Activated CD8-positive, alpha-beta T cell treated with anti-CD3 and anti-CD28 coated beads for 36 hours (primary cell): ENCODE measurements around the gene UTP11. TPM values are rescaled to one million over a fixed set of nuclear protein-coding genes. Genes with fewer than 3 reads are reported as not detected.

Experiments used
- ATAC-seq: fragments of 200-7000 bp; cut with Tn5 transposase; one replicate; pipeline ENCODE4 v1.10.0; 2021; ENCODE audit warnings: mild to moderate bottlenecking, moderate library complexity
- CTCF ChIA-PET: fragments of 350-600 bp; sonication (Branson Sonifier 250); formaldehyde crosslinking; loops from one replicate; lab custom pipeline; 2021; ENCODE audit warnings: antibody characterized with exemption; lab: Charles Lee
- POLR2A ChIA-PET: fragments of 350-600 bp; sonication (Branson Sonifier 250); formaldehyde crosslinking; loops from one replicate; lab custom pipeline; 2021; ENCODE audit warnings: antibody characterized with exemption; lab: Charles Lee
- DNase-seq: peaks from one replicate; pipeline ENCODE4 v3.0.0-alpha.2; 2020
- H3K27ac Mint-ChIP-seq: one replicate; pipeline ENCODE4 v1.8.0; 2021; ENCODE audit warnings: mild to moderate bottlenecking, mixed read lengths
- H3K27me3 Mint-ChIP-seq: one replicate; pipeline ENCODE4 v1.8.0; 2021; ENCODE audit warnings: mixed read lengths
- H3K36me3 Mint-ChIP-seq: one replicate; pipeline ENCODE4 v1.8.0; 2021; ENCODE audit warnings: low read depth, mixed read lengths
- H3K4me1 Mint-ChIP-seq: one replicate; pipeline ENCODE4 v1.8.0; 2021; ENCODE audit warnings: low read depth, mixed read lengths
- H3K4me3 Mint-ChIP-seq: one replicate; pipeline ENCODE4 v1.8.0; 2021; ENCODE audit warnings: mild to moderate bottlenecking, moderate library complexity, mixed read lengths
- H3K9me3 Mint-ChIP-seq: one replicate; pipeline ENCODE4 v1.8.0; 2021; ENCODE audit warnings: mixed read lengths
- intact Hi-C: fragments of 100-400 bp; cut with micrococcal nuclease; formaldehyde crosslinking; loops from one replicate; pipeline ENCODE4 v1.10.0; 2022
- total RNA-seq, 2 experiments: library from RNA; stranded (reverse); gene quantifications; one replicate each; pipeline ENCODE4 v1.2.3, GENCODE V29; 2021
- TF ChIP-seq, protein P1 (sequence below): fragments of 200-600 bp; IDR thresholded peaks from one replicate; pipeline ENCODE4 v1.8.0; 2022; ENCODE audit warnings: antibody characterized with exemption, mild to moderate bottlenecking

UTP11 gene
- total RNA-seq, 2 experiments from 2014 or later: 58.1 to 60.6 TPM

DNA sequence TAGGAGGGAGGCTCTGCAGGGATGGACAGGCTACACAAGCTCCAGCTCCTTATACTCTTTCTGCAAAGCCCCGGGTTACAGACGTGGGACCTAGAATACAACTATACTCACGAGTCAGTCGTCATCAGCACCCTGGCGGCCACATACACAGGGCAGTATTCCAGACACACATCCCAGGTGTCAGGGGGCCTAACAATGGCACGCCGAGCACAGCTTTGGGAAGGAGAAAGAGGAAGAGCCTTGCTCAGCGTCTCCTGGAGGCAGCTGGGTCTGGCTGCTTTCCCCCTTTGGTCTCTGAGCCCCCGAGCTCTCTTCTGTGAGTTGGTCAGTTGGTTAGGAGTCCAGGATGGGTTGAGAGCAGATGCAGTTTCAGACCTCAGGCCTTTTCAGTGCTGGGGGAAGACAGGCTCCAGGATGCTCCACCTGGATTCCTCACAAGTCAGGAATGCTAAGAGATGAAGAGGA is 38.6 kb downstream of the UTP11 start:
- ATAC-seq (no peak), DNase-seq (no peak)
- ChIA-PET CTCF (no interaction called here), POLR2A (no interaction called here)
- Mint-ChIP-seq H3K9me3 (no peaks in the 10 kb centered on the region), H3K27me3 (peaks cover 27% of the 10 kb centered on the region), H3K4me1 (peaks cover 14% of the 10 kb centered on the region), H3K4me3 (no peak overlapping the region), H3K27ac (no peak overlapping the region), H3K36me3 (no peaks in the 10 kb centered on the region)
- TF ChIP-seq, protein P1, sequence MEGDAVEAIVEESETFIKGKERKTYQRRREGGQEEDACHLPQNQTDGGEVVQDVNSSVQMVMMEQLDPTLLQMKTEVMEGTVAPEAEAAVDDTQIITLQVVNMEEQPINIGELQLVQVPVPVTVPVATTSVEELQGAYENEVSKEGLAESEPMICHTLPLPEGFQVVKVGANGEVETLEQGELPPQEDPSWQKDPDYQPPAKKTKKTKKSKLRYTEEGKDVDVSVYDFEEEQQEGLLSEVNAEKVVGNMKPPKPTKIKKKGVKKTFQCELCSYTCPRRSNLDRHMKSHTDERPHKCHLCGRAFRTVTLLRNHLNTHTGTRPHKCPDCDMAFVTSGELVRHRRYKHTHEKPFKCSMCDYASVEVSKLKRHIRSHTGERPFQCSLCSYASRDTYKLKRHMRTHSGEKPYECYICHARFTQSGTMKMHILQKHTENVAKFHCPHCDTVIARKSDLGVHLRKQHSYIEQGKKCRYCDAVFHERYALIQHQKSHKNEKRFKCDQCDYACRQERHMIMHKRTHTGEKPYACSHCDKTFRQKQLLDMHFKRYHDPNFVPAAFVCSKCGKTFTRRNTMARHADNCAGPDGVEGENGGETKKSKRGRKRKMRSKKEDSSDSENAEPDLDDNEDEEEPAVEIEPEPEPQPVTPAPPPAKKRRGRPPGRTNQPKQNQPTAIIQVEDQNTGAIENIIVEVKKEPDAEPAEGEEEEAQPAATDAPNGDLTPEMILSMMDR: no peak
- intact Hi-C loops: no loop called here

DNA sequence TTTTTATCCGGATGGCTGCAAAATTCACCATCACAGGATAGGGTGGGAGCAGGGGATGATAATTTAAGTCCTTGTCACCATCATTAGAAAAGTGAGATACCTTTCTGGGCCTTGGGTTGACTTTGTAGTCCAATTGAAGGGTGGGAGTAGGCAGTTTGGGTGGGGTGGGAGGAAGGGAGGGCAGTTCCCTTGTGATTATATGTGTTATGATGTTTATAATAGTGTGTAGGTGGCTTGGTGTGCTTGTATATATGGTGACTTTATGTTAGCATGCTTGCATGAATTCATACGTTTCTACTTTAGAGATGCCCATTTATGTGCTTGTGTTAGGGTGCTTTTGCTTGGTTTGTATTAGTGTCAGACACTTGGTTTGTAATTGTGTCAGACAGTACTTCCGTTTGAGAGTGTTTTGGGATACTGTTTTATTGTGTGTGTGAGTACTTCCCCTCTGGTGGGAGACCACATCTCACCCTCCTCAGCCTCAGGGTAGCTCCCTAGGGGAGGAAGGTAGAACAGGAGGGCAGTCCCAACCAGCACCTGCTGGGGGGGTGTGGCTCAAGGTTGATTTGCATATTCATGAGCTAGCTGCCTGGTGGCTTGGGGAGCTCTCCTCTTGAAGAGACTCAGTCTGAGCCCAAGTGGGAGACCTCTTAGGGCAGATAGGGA is 40.3 kb downstream of the UTP11 start:
- Mint-ChIP-seq H3K36me3 (no peaks in the 10 kb centered on the region), H3K4me1 (peaks cover 14% of the 10 kb centered on the region), H3K27ac (no peak overlapping the region), H3K27me3 (peaks cover 21% of the 10 kb centered on the region), H3K9me3 (no peaks in the 10 kb centered on the region), H3K4me3 (no peak overlapping the region)
- ChIA-PET POLR2A (interaction anchor here (1.2 kb wide), 1 partner anchor 12 kb away, joined by 3 read pairs; no protein-coding TSS in a partner anchor), CTCF (interaction anchor here (0.7 to 1.7 kb wide), 2 partner anchors 19 to 99 kb away, joined by 3 to 6 read pairs; no protein-coding TSS in a partner anchor)
- peak; percentile 19 for DNase-seq
- ATAC-seq: peak; percentile 52
- TF ChIP-seq, protein P1: no peak
- intact Hi-C loops: no loop called here

DNA sequence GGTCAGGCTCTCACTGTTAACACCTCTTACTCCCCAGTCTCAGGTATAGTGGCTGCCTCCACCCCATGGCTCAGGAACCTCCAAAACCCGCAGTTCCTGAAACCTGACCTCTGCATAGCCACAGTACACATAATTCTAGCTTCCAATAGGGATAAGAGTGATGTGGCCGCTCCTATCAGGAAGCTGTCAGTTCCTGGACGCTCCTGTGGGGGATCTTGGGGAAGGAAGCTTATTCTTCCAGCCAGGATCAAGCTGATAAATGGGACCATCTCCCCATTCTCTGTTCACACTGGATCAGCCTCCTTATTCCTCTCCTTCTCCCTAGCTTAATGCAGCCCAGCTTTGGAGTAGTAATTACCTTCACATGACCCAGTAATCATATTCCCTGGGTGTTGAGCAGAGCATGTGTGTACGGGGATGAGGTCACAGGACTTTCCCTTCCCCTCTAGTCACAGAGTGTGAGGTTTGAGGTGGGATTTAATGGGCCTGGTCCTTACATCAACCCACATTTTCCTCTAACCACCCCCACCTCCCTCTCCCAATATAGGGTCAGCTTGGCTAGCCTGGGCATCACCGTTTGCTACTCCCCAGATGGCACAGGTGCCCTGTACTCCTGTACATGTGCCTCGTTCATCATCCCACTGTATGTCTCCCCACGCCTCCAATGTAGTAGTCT is 41.0 kb downstream of the UTP11 start:
- TF ChIP-seq, protein P1: no peak
- Mint-ChIP-seq H3K27me3 (peaks cover 15% of the 10 kb centered on the region), H3K9me3 (no peaks in the 10 kb centered on the region), H3K36me3 (no peaks in the 10 kb centered on the region), H3K27ac (no peak overlapping the region), H3K4me1 (peaks cover 14% of the 10 kb centered on the region), H3K4me3 (no peak overlapping the region)
- intact Hi-C loops: no loop called here
- no peak for DNase-seq
- ATAC-seq: peak; percentile 68
- POLR2A ChIA-PET: interaction anchor here (1.2 kb wide), 1 partner anchor 12 kb away, joined by 3 read pairs; no protein-coding TSS in a partner anchor
- CTCF ChIA-PET: interaction anchor here (0.6 to 1.7 kb wide), 3 partner anchors 18 to 98 kb away, joined by 3 to 6 read pairs (median 3); no protein-coding TSS in a partner anchor

DNA sequence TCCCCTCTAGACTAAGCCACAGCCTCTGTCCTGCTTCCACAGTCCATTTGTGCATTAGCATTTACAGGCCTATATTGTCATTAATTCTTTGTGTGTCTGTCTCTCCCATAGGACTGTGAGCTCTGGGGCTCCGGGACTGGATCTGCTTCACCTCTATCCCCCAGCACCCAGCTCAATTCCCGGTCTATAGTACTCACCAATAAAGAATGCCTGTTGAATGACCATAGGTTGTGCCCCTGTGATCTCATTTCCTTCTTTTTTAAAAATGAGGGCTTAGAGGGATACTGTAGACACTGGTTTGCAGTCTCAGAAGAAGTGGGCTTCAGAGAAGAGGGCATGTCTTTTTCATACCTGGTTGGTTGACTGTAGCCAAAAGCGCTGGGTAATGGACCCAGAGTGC is 42.9 kb downstream of the UTP11 start:
- TF ChIP-seq, protein P1: no peak
- no peak for DNase-seq
- H3K36me3 Mint-ChIP-seq: no peaks in the 10 kb centered on the region
- H3K27ac Mint-ChIP-seq: no peak overlapping the region
- ATAC-seq: no peak
- ChIA-PET CTCF (no interaction called here), POLR2A (interaction anchor here (1.4 kb wide), 1 partner anchor 9 kb away, joined by 3 read pairs; the partner anchor contains the start of gene POU3F1)
- H3K27me3 Mint-ChIP-seq: peaks cover 10% of the 10 kb centered on the region
- H3K9me3 Mint-ChIP-seq: no peaks in the 10 kb centered on the region
- intact Hi-C loops: no loop called here
- no peak overlapping the region for H3K4me3 Mint-ChIP-seq
- H3K4me1 Mint-ChIP-seq: peaks cover 14% of the 10 kb centered on the region
